Astrocyte (in vitro differentiated cells and primary cell): ENCODE results near the gene AP5S1. TPM values are rescaled to one million over a fixed set of nuclear protein-coding genes. Genes with fewer than 3 reads are reported as not detected.
A peak's percentile ranks its signal among the peaks of the same experiment; 100 is the strongest.

ENCODE experiments used
- DNase-seq: peaks from one replicate; pipeline ENCODE4 v3.0.0-alpha.2; 2010; ENCODE audit warnings: low read depth
- FAIRE-seq: peaks from 2 replicates; lab custom pipeline; 2011; peaks lifted over from hg19 to GRCh38; lab: Jason Lieb, UNC
- H2AFZ ChIP-seq: 2 replicates; pipeline ENCODE4 v1.6.0; 2012; ENCODE audit warnings: low read depth, low read length, inconsistent platforms
- H3K27ac ChIP-seq: 2 replicates; pipeline ENCODE4 v1.5.1; 2011; ENCODE audit warnings: low read depth, low read length, inconsistent platforms
- H3K27me3 ChIP-seq: 2 replicates; pipeline ENCODE4 v1.6.0; 2011; ENCODE audit warnings: low read length, inconsistent platforms; ENCODE audit not compliant: insufficient read depth
- H3K36me3 ChIP-seq: 2 replicates; pipeline ENCODE4 v1.5.1; 2011; ENCODE audit warnings: low read length, inconsistent platforms; ENCODE audit not compliant: insufficient read depth
- H3K4me1 ChIP-seq: 2 replicates; pipeline ENCODE4 v1.5.1; 2011; ENCODE audit warnings: low read length, inconsistent platforms; ENCODE audit not compliant: insufficient read depth
- H3K4me2 ChIP-seq: 2 replicates; pipeline ENCODE4 v1.6.0; 2012; ENCODE audit warnings: low read length, inconsistent platforms
- H3K4me3 ChIP-seq: 2 replicates; pipeline ENCODE4 v1.5.1; 2011; ENCODE audit warnings: low read depth, mild to moderate bottlenecking, low read length, inconsistent platforms; ENCODE audit not compliant: insufficient read depth
- H3K79me2 ChIP-seq: 2 replicates; pipeline ENCODE4 v1.6.0; 2012; ENCODE audit warnings: mild to moderate bottlenecking, low read length, inconsistent platforms; ENCODE audit not compliant: insufficient read depth
- H3K9ac ChIP-seq: 2 replicates; pipeline ENCODE4 v1.6.0; 2012; ENCODE audit warnings: mild to moderate bottlenecking, low read length, inconsistent platforms
- H3K9me3 ChIP-seq: 2 replicates; pipeline ENCODE4 v1.5.1; 2012; ENCODE audit warnings: low read depth, mild to moderate bottlenecking, low read length, inconsistent platforms; ENCODE audit not compliant: insufficient read depth
- H4K20me1 ChIP-seq: 2 replicates; pipeline ENCODE4 v1.6.0; 2012; ENCODE audit warnings: low read length, inconsistent platforms; ENCODE audit not compliant: insufficient read depth
- H3K27ac Mint-ChIP-seq: one replicate; pipeline ENCODE4 v1.8.0; 2021; ENCODE audit warnings: mild to moderate bottlenecking, mixed read lengths; ENCODE audit not compliant: unreplicated experiment
- H3K27me3 Mint-ChIP-seq: one replicate; pipeline ENCODE4 v1.8.0; 2021; ENCODE audit warnings: low read depth, mixed read lengths; ENCODE audit not compliant: unreplicated experiment
- H3K36me3 Mint-ChIP-seq: one replicate; pipeline ENCODE4 v1.8.0; 2021; ENCODE audit warnings: low read depth, mixed read lengths; ENCODE audit not compliant: unreplicated experiment
- H3K4me1 Mint-ChIP-seq: one replicate; pipeline ENCODE4 v1.8.0; 2021; ENCODE audit warnings: low read depth, mixed read lengths; ENCODE audit not compliant: unreplicated experiment
- H3K4me3 Mint-ChIP-seq: one replicate; pipeline ENCODE4 v1.8.0; 2021; ENCODE audit warnings: mild to moderate bottlenecking, moderate library complexity, mixed read lengths; ENCODE audit not compliant: unreplicated experiment
- H3K9me3 Mint-ChIP-seq: one replicate; pipeline ENCODE4 v1.8.0; 2021; ENCODE audit warnings: mild to moderate bottlenecking, mixed read lengths; ENCODE audit not compliant: unreplicated experiment
- EZH2 ChIP-seq: IDR thresholded peaks from 2 replicates; pipeline ENCODE4 v1.6.1; 2012; ENCODE audit warnings: mild to moderate bottlenecking, low read length, inconsistent platforms; ENCODE audit not compliant: insufficient read depth
- total RNA-seq: library from RNA; stranded (reverse); gene quantifications from 2 replicates; pipeline ENCODE4 v1.2.1, GENCODE V29; 2021
- TF ChIP-seq, protein P1 (sequence below): IDR thresholded peaks from 2 replicates; pipeline ENCODE4 v1.5.1; 2011; ENCODE audit warnings: low read depth, mild to moderate bottlenecking, inconsistent platforms, low read length, moderate library complexity; ENCODE audit not compliant: insufficient read depth

The AP5S1 gene
- total RNA-seq, 1 donor from 2014 or later: 12.6 TPM

DNA sequence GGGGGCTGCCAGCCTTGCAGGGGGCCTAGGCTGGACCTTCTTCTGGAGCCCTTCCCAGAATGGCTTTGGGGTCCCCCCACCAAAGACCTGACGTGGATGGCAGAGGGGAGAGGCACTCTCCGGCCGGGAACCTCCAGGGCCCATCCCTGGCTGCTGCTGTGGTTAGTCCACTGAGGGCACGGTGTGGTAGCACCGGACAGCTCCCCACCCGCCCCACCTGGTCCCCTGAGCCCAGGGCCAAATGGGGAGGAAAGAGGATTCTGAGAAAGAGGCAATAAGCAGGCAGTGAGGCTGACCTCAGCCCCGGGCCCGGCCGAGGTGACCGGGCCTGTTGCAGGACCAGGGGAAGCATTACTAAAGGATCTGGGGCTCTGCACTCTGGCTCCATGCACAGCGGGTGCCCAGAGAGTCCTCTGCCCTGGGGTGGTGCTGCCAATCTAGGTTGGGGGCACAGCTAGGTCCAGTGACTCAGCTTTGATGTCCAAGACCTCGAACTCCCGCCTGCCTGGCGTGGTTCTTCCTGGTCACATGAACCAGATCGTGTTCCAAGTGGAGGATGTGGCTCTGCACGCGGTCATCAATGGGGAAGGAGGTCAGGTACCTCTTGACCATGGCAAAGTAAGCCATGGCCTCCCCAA is 36.0 kb upstream of the AP5S1 start:
- H3K9me3 ChIP-seq: no peaks in the 10 kb centered on the region
- H3K9ac ChIP-seq: peak overlapping the region; percentile 85
- no peaks in the 10 kb centered on the region for H3K36me3 ChIP-seq
- H3K4me1 Mint-ChIP-seq: peaks cover 9% of the 10 kb centered on the region
- FAIRE-seq (no peak), DNase-seq (no peak)
- peaks cover 48% of the 10 kb centered on the region for H4K20me1 ChIP-seq
- peaks cover 2% of the 10 kb centered on the region for H3K36me3 Mint-ChIP-seq
- TF ChIP-seq, protein P1, sequence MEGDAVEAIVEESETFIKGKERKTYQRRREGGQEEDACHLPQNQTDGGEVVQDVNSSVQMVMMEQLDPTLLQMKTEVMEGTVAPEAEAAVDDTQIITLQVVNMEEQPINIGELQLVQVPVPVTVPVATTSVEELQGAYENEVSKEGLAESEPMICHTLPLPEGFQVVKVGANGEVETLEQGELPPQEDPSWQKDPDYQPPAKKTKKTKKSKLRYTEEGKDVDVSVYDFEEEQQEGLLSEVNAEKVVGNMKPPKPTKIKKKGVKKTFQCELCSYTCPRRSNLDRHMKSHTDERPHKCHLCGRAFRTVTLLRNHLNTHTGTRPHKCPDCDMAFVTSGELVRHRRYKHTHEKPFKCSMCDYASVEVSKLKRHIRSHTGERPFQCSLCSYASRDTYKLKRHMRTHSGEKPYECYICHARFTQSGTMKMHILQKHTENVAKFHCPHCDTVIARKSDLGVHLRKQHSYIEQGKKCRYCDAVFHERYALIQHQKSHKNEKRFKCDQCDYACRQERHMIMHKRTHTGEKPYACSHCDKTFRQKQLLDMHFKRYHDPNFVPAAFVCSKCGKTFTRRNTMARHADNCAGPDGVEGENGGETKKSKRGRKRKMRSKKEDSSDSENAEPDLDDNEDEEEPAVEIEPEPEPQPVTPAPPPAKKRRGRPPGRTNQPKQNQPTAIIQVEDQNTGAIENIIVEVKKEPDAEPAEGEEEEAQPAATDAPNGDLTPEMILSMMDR: no peak
- no peak for TF ChIP-seq EZH2
- H3K4me3 ChIP-seq: peak overlapping the region; percentile 31
- peaks cover 2% of the 10 kb centered on the region for H3K9me3 Mint-ChIP-seq
- peaks cover 18% of the 10 kb centered on the region for H3K4me1 ChIP-seq
- H2AFZ ChIP-seq: no peak overlapping the region
- peak overlapping the region; percentile 97 for H3K4me2 ChIP-seq
- H3K27me3 Mint-ChIP-seq: peaks cover 8% of the 10 kb centered on the region
- no peak overlapping the region for H3K27ac ChIP-seq
- no peaks in the 10 kb centered on the region for H3K27me3 ChIP-seq
- H3K27ac Mint-ChIP-seq: no peak overlapping the region
- peak overlapping the region; percentile 69 for H3K4me3 Mint-ChIP-seq
- peaks cover 35% of the 10 kb centered on the region for H3K79me2 ChIP-seq

DNA sequence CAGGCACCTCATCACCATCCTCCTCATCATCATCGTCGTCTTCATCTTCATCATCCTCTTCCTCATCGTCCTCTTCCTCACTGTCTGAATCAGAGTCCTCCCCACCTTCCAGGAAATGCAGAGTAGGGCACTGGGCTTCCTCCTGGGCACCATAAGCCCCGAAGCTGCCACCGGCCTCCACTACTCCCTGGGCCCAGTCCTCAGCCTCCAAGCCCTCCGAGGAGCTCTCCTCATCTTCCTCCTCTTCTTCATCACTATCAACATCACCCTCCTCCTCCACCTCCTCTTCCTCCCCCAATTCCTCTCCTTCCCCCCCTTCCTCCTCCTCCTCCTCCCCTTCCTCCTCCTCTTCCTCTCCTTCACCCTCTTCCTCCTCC is 35.5 kb upstream of the AP5S1 start:
- no peak overlapping the region for H3K27ac Mint-ChIP-seq
- H3K9me3 Mint-ChIP-seq: peaks cover 2% of the 10 kb centered on the region

More for the DNA sequence above, 35.5 kb upstream of the AP5S1 start:
- TF ChIP-seq, protein P1: no peak
- no peak for TF ChIP-seq EZH2
- Histone ChIP-seq H3K27me3 (no peaks in the 10 kb centered on the region), H3K4me1 (peaks cover 18% of the 10 kb centered on the region), H4K20me1 (peaks cover 48% of the 10 kb centered on the region), H3K9me3 (no peaks in the 10 kb centered on the region), H3K4me3 (peak overlapping the region; percentile 70), H2AFZ (no peak overlapping the region), H3K79me2 (peaks cover 35% of the 10 kb centered on the region), H3K4me2 (peak overlapping the region; percentile 97), H3K27ac (no peak overlapping the region), H3K9ac (peak overlapping the region; percentile 85), H3K36me3 (no peaks in the 10 kb centered on the region)
- Mint-ChIP-seq H3K36me3 (peaks cover 2% of the 10 kb centered on the region), H3K4me3 (peak overlapping the region; percentile 69), H3K4me1 (peaks cover 9% of the 10 kb centered on the region), H3K27me3 (peaks cover 3% of the 10 kb centered on the region)
- no peak for FAIRE-seq
- DNase-seq: no peak
